HG03460 (cell line): ENCODE results near the gene ZBTB12.
"Not testable (repeated sequence)": the region's sequence is repeated elsewhere in the genome, so short reads cannot be mapped to it uniquely, and the experiment has no call there.

ENCODE experiments used
- ATAC-seq: cut with Tn5 transposase; IDR thresholded peaks from one replicate; pipeline ENCODE4 v1.9.1; 2021; ENCODE audit not compliant: unreplicated experiment

Gene ZBTB12, protein sequence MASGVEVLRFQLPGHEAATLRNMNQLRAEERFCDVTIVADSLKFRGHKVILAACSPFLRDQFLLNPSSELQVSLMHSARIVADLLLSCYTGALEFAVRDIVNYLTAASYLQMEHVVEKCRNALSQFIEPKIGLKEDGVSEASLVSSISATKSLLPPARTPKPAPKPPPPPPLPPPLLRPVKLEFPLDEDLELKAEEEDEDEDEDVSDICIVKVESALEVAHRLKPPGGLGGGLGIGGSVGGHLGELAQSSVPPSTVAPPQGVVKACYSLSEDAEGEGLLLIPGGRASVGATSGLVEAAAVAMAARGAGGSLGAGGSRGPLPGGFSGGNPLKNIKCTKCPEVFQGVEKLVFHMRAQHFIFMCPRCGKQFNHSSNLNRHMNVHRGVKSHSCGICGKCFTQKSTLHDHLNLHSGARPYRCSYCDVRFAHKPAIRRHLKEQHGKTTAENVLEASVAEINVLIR

DNA sequence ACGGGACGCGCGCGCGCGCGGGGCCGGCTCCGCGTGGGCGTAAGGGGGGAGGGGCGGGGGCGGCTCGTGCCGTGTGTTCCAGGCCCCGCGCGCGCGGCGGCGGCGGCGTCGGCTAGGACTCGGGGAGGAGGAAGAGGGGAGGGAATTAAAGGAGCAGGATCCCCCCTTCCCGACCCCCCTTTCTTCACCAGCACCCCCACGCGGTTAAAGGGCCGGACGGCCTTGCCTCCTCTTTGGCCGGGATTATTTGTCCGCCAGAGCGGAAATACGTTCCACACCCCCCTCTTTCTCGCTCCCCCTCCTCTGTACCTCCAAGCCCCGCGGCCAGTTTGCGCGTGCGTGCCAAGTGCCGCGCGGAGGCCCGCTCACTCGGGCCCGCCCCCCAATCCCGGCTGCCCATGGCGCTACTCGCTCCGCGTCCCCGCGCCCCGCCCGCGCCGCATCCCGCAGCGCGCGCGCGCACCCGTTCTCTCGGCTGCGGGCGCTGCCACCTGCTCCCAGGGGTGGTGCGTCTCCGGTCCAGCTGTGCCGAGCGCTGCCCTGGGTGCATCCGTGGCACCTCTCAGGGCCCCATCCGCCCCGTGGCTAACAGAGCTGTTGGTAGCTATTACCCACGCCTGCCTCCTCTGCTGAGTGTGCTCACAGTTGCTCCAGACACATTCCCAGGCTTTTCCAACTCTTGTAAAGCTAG is at the start of gene ZBTB12:
TSS of gene ZBTB12 (minus strand) at position 134 of the 691 bp plus-strand sequence. CDS start 781 bp downstream, outside the sequence.
- no peak for ATAC-seq

DNA sequence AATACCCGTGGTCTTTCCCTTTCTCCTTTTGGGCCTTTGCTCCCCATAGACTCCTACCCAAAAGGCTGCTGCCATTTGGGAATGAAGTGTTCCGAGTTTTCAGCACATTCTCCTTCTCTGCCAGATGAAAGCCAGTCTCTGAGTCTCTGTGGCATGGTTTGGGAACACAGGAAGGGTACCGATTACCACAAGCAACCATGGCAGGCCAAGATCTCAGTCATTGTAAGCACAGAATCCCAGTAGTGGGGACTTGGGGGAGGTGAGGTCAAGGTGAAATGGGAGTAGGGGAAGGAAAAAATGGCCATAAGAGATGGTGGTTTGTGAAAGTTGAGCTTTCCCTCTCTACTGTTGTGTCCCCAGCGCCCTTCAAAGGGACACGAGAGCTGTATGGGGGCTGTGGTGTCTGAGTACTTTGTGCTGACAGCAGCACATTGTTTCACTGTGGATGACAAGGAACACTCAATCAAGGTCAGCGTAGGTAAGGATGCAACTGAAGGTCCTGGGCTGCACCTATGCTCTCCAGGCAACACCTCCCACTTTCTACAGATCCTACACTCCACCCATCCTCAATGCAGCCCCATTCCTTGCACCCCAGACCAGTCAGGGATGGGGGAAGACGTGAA is 48.2 kb upstream of the ZBTB12 start:
- no peak for ATAC-seq

DNA sequence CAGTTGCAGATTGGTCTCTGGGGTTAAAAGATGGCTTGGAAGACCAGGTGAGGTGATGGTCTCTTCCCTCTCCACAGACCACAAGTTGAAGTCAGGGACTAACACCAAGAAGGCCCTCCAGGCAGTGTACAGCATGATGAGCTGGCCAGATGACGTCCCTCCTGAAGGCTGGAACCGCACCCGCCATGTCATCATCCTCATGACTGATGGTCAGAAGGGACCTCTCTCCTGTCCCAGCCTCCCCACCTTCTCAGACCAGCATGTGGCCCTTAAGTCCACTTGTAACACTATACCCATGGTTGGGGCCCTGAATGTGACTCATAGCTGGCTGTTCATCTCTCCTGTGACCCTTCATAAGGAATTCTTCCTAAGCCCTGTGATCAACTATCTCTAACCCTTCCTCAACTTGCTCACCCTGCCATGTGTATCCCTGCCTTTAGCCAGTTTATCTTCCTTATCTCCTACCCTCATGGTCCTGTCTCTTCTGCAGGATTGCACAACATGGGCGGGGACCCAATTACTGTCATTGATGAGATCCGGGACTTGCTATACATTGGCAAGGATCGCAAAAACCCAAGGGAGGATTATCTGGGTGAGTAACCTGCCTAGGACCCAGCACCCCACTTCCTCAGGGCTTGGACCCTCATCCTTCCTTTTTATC is 47.0 kb upstream of the ZBTB12 start:
- no peak for ATAC-seq

DNA sequence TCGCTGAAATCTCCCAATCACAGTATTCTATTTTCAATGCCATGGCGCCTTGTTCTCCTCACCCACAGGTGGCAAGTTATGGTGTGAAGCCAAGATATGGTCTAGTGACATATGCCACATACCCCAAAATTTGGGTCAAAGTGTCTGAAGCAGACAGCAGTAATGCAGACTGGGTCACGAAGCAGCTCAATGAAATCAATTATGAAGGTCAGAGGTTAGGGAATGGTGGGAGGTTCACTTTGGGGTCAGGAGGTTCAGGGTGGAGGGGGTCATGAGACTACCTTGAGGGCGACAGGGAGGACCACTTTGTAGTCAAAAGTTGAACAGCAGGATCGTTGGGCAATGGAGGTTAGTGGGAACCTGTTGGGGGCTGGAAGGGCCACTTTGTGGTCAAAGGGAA is 46.4 kb upstream of the ZBTB12 start:
- ATAC-seq = no peak

DNA sequence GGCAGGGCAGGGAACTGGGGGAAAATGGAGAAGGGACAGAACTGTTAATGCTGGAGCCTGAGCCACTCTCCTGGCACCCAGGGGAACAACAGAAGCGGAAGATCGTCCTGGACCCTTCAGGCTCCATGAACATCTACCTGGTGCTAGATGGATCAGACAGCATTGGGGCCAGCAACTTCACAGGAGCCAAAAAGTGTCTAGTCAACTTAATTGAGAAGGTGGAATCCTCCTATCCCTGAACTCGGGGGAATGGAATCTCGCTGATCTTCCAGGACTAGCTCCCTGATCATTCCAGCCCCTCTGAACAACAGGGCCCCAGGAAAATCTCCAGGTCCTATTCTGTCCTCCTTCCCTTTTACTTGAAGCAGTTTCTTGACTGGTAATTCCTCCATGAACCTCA is 46.0 kb upstream of the ZBTB12 start:
- ATAC-seq = no peak

DNA sequence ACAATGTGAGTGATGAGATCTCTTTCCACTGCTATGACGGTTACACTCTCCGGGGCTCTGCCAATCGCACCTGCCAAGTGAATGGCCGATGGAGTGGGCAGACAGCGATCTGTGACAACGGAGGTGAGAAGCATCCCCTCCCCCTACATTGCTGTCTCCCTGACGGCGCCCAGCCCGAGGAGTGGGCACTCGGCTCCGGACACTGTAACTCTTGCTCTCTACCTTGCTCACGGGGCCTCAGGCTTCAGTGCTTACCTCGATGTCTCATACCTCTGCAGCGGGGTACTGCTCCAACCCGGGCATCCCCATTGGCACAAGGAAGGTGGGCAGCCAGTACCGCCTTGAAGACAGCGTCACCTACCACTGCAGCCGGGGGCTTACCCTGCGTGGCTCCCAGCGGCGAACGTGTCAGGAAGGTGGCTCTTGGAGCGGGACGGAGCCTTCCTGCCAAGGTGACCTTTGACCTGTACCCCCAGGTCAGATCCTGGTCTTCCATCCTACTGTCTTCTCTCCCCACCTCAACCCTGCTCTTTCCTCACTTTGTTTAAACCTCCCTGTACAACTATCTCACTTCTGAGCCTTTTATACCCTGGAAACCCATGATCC is 45.3 kb upstream of the ZBTB12 start:
- no peak for ATAC-seq

DNA sequence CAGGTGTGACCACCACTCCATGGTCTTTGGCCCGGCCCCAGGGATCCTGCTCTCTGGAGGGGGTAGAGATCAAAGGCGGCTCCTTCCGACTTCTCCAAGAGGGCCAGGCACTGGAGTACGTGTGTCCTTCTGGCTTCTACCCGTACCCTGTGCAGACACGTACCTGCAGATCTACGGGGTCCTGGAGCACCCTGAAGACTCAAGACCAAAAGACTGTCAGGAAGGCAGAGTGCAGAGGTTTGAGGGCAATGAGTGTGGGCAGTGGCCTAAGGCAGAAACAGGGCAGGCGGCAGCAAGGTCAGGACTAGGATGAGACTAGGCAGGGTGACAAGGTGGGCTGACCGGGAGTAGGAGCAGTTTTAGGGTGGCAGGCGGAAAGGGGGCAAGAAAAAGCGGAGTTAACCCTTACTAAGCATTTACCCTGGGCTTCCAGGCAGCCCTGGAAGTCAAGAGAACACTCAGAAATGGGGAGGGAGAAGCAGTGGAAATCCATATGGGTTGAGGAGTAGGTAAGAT is 44.5 kb upstream of the ZBTB12 start:
- ATAC-seq = no peak

DNA sequence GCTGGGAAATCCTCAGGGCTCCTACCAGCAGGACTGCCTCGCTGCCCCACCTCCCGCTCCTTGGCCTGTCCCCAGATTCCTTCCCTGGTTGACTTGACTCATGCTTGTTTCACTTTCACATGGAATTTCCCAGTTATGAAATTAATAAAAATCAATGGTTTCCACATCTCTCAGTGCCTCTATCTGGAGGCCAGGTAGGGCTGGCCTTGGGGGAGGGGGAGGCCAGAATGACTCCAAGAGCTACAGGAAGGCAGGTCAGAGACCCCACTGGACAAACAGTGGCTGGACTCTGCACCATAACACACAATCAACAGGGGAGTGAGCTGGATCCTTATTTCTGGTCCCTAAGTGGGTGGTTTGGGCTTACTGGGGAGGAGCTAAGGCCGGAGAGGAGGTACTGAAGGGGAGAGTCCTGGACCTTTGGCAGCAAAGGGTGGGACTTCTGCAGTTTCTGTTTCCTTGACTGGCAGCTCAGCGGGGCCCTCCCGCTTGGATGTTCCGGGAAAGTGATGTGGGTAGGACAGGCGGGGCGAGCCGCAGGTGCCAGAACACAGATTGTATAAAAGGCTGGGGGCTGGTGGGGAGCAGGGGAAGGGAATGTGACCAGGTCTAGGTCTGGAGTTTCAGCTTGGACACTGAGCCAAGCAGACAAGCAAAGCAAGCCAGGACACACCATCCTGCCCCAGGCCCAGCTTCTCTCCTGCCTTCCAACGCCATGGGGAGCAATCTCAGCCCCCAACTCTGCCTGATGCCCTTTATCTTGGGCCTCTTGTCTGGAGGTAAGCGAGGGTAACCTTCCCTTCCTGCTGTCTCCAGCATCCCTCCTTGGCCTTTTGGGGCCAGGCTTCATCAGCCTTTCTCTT is 43.9 kb upstream of the ZBTB12 start, which contains the start of gene CFB:
TSS of gene CFB (plus strand) at position 589 of the 863 bp plus-strand sequence. CDS start at position 716, 127 bp downstream.
- ATAC-seq = no peak

DNA sequence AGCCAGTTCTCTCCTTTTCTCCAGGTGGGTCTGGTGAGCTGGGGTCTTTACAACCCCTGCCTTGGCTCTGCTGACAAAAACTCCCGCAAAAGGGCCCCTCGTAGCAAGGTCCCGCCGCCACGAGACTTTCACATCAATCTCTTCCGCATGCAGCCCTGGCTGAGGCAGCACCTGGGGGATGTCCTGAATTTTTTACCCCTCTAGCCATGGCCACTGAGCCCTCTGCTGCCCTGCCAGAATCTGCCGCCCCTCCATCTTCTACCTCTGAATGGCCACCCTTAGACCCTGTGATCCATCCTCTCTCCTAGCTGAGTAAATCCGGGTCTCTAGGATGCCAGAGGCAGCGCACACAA is 43.2 kb upstream of the ZBTB12 start:
- no peak for ATAC-seq

DNA sequence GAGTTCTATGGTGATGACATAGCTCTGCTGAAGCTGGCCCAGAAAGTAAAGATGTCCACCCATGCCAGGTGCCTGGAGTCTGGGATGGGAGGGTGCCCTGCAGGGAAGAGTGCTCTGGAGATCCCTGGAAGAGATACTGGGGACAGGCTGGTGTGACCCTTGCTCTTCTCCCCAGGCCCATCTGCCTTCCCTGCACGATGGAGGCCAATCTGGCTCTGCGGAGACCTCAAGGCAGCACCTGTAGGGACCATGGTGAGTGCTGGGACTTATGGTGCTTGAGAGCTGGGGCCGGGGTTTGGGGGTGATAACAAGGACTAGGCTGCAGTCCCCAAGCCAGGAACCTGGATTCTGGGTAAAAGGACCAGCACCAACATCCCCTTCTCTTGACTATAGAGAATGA is 41.9 kb upstream of the ZBTB12 start:
- ATAC-seq = no peak

DNA sequence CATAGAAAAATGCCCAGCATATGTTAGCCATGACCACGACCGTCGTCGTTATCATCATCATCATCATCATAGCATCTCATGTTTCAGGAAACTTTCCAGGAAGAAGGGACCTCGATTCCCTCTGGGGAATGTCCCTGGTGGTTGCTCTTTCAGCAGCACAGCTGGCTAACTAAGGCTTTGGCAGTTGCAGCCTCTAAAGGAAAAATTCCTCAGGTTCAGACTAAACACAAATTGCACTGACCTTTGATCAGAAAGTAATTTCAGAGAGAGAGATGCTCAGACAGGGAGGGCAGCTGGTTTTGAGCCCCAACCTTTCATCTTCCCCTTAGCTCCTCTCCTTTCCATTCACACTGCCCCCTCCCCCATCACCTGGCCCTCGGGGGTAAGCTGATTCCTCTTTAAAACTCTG is 38.4 kb upstream of the ZBTB12 start:
- ATAC-seq = no peak

DNA sequence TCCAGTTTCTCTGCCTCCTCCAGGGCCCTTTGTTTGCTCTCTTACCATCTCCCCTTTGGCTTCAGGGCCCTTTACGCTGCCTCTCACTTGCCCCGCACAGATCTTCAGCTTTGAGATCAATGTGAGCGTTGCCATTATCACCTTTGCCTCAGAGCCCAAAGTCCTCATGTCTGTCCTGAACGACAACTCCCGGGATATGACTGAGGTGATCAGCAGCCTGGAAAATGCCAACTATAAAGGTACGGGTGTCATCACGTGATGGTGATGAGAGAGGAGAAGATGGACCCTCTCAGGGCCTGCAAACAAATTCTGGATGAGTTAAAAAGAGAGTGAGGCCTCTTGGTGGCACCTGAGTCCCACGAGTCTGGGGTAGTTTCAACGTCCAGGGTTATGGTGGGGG is 33.9 kb upstream of the ZBTB12 start:
- no peak for ATAC-seq

DNA sequence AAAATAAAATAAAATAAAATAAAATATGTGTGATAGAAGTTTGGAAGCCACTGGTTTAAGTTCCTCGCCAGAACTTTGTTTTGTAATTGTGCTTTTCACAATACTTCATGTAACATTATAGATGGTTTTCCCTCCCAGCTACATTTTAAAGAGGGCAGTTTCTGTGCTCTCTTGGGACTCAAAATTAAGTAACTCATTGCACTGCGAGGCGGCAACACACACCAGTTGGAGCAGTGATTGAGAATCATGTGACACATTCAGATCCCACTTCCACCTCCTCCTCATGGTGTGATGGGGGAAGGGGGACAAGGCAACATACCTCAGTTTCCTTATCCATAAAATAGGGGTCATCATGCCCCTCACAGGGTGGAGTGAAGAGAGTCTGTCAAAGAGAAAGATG is 33.1 kb upstream of the ZBTB12 start:
- no peak for ATAC-seq

DNA sequence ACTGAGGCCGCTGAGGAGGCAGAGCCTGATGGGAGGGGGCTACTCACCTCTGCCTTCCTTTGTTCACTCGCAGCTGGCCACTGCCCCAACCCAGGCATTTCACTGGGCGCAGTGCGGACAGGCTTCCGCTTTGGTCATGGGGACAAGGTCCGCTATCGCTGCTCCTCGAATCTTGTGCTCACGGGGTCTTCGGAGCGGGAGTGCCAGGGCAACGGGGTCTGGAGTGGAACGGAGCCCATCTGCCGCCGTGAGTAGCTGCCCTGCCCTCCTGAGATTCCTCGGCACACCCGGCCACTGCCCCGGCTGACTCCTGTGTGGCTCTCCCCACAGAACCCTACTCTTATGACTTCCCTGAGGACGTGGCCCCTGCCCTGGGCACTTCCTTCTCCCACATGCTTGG is 31.7 kb upstream of the ZBTB12 start:
- no peak for ATAC-seq

DNA sequence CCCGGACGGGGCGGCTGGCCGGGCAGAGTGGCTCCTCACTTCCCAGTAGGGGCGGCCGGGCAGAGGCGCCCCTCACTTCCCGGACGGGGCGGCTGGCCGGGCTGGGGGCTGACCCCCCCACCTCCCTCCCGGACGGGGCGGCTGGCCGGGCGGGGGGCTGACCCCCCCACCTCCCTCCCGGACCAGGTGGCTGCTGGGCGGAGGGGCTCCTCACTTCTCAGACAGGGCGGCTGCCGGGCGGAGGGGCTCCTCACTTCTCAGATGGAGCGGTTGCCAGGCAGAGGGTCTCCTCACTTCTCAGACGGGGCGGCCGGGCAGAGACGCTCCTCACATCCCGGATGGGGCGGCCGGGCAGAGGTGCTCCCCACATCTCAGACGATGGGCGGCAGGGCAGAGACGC is 30.3 kb upstream of the ZBTB12 start:
- ATAC-seq = not testable (repeated sequence)

DNA sequence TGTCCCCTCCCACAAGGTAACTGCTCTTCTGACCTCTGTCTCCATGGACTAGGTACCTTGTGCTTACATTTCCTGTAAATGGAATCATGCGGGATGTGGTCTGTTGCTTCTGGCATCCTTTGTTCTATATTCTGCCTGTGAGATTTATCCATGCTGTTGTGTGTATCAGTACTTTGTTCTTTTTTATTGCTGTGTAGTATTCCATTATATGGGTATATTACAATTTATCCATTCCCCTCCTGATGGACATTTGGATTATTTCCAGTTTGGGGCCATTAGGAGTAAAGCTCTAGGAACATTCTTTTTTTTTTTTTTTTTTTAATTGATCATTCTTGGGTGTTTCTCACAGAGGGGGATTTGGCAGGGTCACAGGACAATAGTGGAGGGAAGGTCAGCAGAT is 29.1 kb upstream of the ZBTB12 start:
- no peak for ATAC-seq

DNA sequence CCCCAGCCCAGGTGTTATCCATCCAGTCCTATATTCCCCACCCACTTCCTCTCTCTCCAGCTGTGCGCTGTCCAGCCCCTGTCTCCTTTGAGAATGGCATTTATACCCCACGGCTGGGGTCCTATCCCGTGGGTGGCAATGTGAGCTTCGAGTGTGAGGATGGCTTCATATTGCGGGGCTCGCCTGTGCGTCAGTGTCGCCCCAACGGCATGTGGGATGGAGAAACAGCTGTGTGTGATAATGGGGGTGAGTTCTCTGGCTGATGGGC is 26.7 kb upstream of the ZBTB12 start:
- no peak for ATAC-seq

DNA sequence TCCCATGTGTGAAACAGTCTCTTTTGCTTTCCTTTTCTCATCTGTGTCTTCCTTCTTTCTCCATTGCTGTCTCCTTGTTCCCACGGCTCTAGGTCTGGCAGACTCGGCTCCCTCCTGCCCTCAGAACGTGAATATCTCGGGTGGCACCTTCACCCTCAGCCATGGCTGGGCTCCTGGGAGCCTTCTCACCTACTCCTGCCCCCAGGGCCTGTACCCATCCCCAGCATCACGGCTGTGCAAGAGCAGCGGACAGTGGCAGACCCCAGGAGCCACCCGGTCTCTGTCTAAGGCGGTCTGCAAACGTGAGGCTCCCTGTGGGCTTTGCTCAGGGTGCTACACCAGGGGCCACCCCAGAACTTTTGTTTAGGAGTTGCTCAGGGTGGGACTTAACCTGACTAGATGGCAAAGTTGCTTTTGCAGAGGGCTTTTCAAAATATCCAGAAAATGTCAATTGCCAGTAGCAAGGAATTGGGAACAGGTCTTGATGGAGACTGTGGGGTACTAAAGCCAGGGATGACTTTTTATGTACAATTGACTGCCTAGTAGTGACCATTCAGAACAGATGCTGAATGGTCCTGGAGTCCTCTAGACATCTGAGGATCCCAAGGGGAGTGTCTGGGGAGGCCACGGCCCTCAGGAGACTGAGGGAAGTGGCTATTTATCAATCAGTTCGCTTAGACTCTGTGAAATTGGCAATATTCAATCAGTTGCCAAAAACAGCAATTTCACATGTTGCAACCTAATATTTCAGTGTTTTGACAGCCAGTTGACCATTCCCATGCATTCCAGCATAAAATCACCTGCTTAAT is 26.2 kb upstream of the ZBTB12 start:
- no peak for ATAC-seq

DNA sequence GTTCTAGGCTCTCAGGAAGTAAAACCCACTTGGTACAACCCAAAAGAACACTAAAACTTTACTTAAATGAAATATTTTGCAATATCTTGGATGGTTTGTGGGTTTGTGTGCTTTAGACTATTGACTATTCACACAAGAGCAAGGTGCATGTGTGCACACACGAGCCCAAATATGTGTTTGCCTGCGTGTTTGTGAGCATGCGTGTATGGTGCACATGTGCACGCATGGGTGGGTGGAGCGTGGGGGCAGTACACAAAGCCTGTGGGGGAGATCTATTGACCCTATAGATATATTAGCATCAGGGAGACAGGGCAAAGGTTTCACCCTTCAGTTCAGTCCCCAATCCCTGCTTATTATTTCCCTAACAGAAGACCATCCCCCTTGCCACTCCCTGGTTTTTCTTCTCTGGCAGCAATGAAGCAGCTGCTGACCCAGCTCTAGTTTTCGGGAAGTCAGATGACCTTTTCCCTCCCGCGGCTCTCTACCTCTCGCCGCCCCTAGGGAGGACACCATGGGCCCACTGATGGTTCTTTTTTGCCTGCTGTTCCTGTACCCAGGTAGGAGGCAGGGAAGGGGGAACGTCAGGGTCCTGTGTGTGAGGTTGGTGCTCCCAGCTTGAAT is 25.5 kb upstream of the ZBTB12 start, which contains the start of gene C2:
TSS of gene C2 (plus strand) at position 476 of the 621 bp plus-strand sequence. CDS start at position 512, 36 bp downstream.
- ATAC-seq = no peak
